ENCODE results near the gene TNNI3.

Gene TNNI3

DNA sequence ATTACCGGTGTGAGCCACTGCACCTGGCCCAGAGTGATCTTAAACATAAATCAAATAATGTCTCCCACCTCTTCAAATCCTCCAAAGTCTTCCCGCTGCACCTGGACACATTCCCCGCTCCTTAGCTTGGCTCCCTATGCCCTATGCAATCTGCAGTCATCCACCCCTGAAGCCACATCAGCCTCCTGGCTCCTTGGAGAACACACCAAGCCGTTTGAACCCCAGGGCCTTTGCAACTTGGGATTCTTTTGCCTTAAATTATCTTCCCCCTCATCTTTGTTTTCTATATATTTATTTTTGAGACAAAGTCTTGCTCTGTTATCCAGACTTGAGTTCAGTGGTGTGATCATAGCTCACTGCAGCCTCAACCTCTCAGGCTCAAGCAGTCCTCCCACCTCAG is 11.6 kb upstream of the TNNI3 start:
- TF ChIP-seq, protein P1, sequence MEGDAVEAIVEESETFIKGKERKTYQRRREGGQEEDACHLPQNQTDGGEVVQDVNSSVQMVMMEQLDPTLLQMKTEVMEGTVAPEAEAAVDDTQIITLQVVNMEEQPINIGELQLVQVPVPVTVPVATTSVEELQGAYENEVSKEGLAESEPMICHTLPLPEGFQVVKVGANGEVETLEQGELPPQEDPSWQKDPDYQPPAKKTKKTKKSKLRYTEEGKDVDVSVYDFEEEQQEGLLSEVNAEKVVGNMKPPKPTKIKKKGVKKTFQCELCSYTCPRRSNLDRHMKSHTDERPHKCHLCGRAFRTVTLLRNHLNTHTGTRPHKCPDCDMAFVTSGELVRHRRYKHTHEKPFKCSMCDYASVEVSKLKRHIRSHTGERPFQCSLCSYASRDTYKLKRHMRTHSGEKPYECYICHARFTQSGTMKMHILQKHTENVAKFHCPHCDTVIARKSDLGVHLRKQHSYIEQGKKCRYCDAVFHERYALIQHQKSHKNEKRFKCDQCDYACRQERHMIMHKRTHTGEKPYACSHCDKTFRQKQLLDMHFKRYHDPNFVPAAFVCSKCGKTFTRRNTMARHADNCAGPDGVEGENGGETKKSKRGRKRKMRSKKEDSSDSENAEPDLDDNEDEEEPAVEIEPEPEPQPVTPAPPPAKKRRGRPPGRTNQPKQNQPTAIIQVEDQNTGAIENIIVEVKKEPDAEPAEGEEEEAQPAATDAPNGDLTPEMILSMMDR (IDR thresholded peaks at IDR 0.05), result no peak
- Histone ChIP-seq H3K27me3 (peaks cover 3 to 90% of the 10 kb centered on the region in 2 donors), H3K4me1 (peaks cover 0 to 21% (median 13%) of the 10 kb centered on the region in 4 donors), H3K27ac (no peak overlapping the region), H3K36me3 (no peaks in the 10 kb centered on the region), H3K9me3 (no peaks in the 10 kb centered on the region), H3K4me3 (no peak overlapping the region)
- no peak for DNase-seq
- intact Hi-C loops (cut with DNase I; ENCODE audit: low total_unique reads), result no loop called here

DNA sequence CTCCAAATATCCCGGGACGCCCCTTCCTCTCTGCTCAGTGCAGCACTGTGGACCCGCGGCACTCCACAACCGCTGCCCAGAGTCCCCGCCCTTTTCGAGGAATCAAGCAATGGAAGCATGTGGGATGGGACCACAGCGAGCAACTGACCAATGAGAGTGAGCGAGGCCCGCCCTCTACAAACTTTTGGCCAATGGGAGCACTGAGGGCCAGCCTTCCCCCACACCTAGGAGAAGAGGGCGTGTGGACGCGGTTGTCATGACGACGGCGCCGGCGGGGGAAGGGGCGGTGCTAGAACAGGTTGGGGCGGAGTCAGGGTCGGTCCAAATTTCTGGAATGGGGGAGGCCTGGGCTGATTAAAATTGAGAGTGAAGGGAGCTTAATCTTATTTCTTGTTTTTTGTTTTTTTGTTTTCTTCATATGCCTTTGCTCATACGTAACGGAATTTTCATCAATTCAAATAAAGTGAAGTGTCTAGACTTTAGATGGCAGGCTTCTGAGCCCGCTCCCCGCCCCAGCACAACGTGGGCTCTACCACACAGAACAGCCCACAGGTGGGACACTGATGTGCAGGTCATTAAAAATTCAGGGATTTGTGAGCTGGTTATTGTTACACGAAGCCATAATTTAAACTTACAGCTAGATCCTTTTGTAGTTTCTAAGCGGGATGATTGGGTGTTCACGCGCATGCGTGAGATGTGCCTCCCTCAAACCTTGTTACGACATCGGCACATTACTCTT is 9.2 kb upstream of the TNNI3 start, which contains the start of gene DNAAF3:
DNAAF3 (minus strand) TSS at position 84 of the 739 bp plus-strand sequence. CDS start 200 bp downstream, outside the sequence.
- intact Hi-C loops (cut with DNase I; ENCODE audit: low total_unique reads), result no loop called here
- peak; percentile 78 to 82 for DNase-seq
- Histone ChIP-seq H3K4me3 (peak within 1 kb of the TSS in 1 of 2 donors; percentile 37), H3K27me3 (peaks cover 0 to 82% of the 10 kb centered on the region in 2 donors), H3K4me1 (peaks cover 0 to 9% (median 5%) of the 10 kb centered on the region in 4 donors), H3K36me3 (no peaks in the 10 kb centered on the region), H3K27ac (no peak within 1 kb of the TSS), H3K9me3 (no peaks in the 10 kb centered on the region)
- TF ChIP-seq, protein P1 (IDR thresholded peaks at IDR 0.05), result no peak

DNA sequence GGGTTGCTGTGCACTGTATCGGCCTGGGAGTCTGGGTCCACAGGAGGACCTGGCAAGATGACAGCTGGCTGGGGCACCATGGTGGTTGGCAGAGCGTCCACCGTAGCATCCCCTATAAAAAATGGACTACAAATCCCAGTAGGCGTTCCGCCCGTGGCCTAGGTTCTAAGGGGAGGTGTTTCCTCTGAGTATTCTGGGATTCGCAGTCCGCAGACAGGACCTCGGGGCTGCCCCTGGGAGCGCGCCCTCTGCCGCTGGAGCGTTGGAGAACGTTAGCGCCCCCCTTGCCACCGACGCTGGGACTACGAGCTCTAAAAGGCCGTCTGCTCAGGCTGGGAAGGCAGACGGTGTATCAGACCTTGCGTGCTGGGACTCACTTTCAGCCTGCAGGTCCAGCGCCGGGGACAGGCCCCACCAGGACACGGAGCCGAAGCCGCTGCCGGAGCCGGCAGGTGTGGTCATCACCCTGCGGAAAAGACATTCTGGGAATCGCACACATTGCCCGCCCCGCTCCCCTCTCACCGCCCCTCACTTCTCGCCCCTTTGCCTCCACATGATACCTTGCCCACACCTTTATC is 8.5 kb upstream of the TNNI3 start:
- DNase-seq, result no peak

DNA sequence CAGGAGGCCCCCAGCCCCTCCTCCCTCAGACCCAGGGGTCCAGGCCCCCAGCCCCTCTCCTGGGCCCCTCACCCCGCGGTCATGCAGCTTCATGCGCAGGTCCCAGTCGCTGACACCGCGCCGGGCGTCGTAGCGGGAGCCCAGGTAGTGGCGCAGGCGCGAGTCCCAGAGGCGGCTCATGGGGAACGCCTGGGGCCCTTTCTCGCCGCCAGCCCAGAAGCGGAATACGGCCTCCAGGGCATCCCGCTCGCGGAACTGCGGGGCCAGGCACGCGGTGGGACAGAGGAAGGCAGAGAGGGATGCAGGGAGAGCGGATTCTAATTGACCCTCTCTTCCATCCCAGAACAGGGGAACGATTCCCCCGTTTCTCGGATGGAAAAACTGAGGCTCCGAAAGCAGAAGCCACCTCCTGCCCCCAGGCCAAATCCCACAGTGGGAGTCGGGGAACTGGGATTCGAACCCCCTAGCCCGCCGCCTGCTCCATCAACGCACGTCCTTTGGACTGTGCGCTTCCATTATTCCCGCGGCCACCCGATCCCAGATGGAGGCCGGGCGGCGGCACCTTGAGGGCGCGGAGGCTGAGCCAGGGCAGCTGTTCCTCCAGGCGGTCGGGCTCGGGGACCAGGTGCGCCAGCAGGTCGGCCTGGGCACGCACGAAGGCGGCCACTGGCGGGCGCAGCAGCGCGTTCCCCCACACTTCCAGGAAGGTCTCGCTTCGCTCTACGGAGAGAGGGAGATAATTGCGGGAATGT is 4.2 kb upstream of the TNNI3 start:
- TF ChIP-seq, protein P1 (IDR thresholded peaks at IDR 0.05), result no peak
- Histone ChIP-seq H3K36me3 (no peaks in the 10 kb centered on the region), H3K9me3 (no peaks in the 10 kb centered on the region), H3K4me1 (peaks cover 0 to 13% (median 4%) of the 10 kb centered on the region in 4 donors), H3K27me3 (peaks cover 0 to 90% of the 10 kb centered on the region in 2 donors), H3K27ac (no peak overlapping the region), H3K4me3 (no peak overlapping the region)
- DNase-seq, result no peak
- intact Hi-C loops (cut with DNase I; ENCODE audit: low total_unique reads), result no loop called here

More for the DNA sequence above, 8.5 kb upstream of the TNNI3 start:
- Histone ChIP-seq H3K27me3 (peaks cover 0 to 84% of the 10 kb centered on the region in 2 donors), H3K4me1 (peaks cover 0 to 9% (median 5%) of the 10 kb centered on the region in 4 donors), H3K27ac (no peak overlapping the region), H3K9me3 (no peaks in the 10 kb centered on the region), H3K4me3 (peak overlapping the region in 1 of 2 donors; percentile 37), H3K36me3 (no peaks in the 10 kb centered on the region)
- intact Hi-C loops (cut with DNase I; ENCODE audit: low total_unique reads), result no loop called here
- TF ChIP-seq, protein P1 (IDR thresholded peaks at IDR 0.05), result no peak

DNA sequence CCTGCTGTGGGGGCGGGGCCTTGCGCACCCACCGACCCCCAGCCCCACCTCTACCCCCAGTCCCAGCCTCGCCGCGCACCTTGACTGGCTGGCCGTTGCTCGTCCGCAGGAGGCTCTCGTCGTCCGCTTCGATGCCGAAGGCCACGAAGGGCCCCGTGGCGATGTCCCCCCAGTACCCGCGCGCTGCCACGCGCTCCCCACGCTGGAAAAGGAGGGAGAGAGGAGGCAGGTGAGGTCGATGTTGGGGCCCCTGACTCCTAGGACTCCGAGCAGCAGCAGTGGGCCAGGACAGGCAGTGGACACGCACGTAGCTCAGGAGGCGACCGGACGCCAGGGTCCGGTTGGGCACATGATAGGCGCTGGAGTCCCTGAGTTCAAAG is 3.4 kb upstream of the TNNI3 start:
- no peaks in the 10 kb centered on the region for H3K9me3 ChIP-seq
- intact Hi-C loops (cut with DNase I; ENCODE audit: low total_unique reads), result no loop called here
- TF ChIP-seq, protein P1 (IDR thresholded peaks at IDR 0.05), result no peak
- H3K27ac ChIP-seq, result no peak overlapping the region
- DNase-seq, result no peak
- H3K4me1 ChIP-seq, result peaks cover 0 to 15% (median 2%) of the 10 kb centered on the region in 4 donors
- peaks cover 0 to 90% of the 10 kb centered on the region in 2 donors for H3K27me3 ChIP-seq
- H3K4me3 ChIP-seq, result no peak overlapping the region
- H3K36me3 ChIP-seq, result no peaks in the 10 kb centered on the region

Measured in tibial artery (tissue), 4 donors.